Measurements from ENCODE around the gene PMFBP1. TPM values are rescaled to one million over a fixed set of nuclear protein-coding genes. Genes with fewer than 3 reads are reported as not detected.

Gene PMFBP1
- total and polyA plus RNA-seq, 5 experiments from 2014 or later = 0.13 to 2.0 (median 0.97) TPM; not detected in 1

GRCh38 chr16:72202014-72202413 is 30.1 kb upstream of the PMFBP1 start:
- DNase-seq (no peak), ATAC-seq (no peak)
- Mint-ChIP-seq H3K36me3 (no peaks in the 10 kb centered on the region), H3K27ac (no peak overlapping the region), H3K27me3 (peaks cover 0 to 10% (median 6%) of the 10 kb centered on the region in 5 donors), H3K4me1 (peaks cover 0 to 18% (median 5%) of the 10 kb centered on the region in 4 donors), H3K4me3 (no peak overlapping the region), H3K9me3 (no peaks in the 10 kb centered on the region)
- POLR2A ChIA-PET = no interaction called here

- POLR2A ChIA-PET = interaction anchor here (0.5 kb wide), 1 partner anchor 295 kb away, joined by 3 read pairs; no protein-coding TSS in a partner anchor
- H3K9me3 Mint-ChIP-seq = no peaks in the 10 kb centered on the region
Measured at GRCh38 chr16:72201387-72201786, 29.4 kb upstream of the PMFBP1 start.

GRCh38 chr16:72199761-72200337 is 27.9 kb upstream of the PMFBP1 start:
- no peaks in the 10 kb centered on the region for H3K36me3 Mint-ChIP-seq
- no peak overlapping the region for H3K4me3 Mint-ChIP-seq
- H3K9me3 Mint-ChIP-seq = no peaks in the 10 kb centered on the region
- POLR2A ChIA-PET = no interaction called here
- DNase-seq (no peak), ATAC-seq (no peak)
- peaks cover 0 to 18% (median 5%) of the 10 kb centered on the region in 4 donors for H3K4me1 Mint-ChIP-seq
- H3K27me3 Mint-ChIP-seq = peaks cover 0 to 7% (median under 1%) of the 10 kb centered on the region in 5 donors
- H3K27ac Mint-ChIP-seq = no peak overlapping the region

More at GRCh38 chr16:72201387-72201786, 29.4 kb upstream of the PMFBP1 start:
- peaks cover 0 to 18% (median 5%) of the 10 kb centered on the region in 4 donors for H3K4me1 Mint-ChIP-seq
- H3K4me3 Mint-ChIP-seq = no peak overlapping the region
- no peaks in the 10 kb centered on the region for H3K36me3 Mint-ChIP-seq
- ATAC-seq (no peak), DNase-seq (no peak)
- peaks cover 0 to 7% (median 5%) of the 10 kb centered on the region in 5 donors for H3K27me3 Mint-ChIP-seq
- no peak overlapping the region for H3K27ac Mint-ChIP-seq

- ATAC-seq (no peak), DNase-seq (no peak)
- Mint-ChIP-seq H3K36me3 (no peaks in the 10 kb centered on the region), H3K9me3 (no peaks in the 10 kb centered on the region), H3K4me3 (no peak overlapping the region), H3K27ac (no peak overlapping the region), H3K27me3 (peaks cover 0 to 3% (median 0%) of the 10 kb centered on the region in 5 donors), H3K4me1 (peaks cover 0 to 14% (median 4%) of the 10 kb centered on the region in 4 donors)
- POLR2A ChIA-PET = no interaction called here
Measured at GRCh38 chr16:72198771-72199201, 26.8 kb upstream of the PMFBP1 start.

- no peak for DNase-seq
- Mint-ChIP-seq H3K27ac (no peak overlapping the region), H3K27me3 (no peaks in the 10 kb centered on the region), H3K4me1 (peaks cover 0 to 8% (median 0%) of the 10 kb centered on the region in 4 donors), H3K36me3 (no peaks in the 10 kb centered on the region), H3K9me3 (no peaks in the 10 kb centered on the region), H3K4me3 (no peak overlapping the region)
- POLR2A ChIA-PET = no interaction called here
- no peak for ATAC-seq
Measured at GRCh38 chr16:72198021-72198711, 26.2 kb upstream of the PMFBP1 start.

- H3K4me1 Mint-ChIP-seq = peaks cover 0 to 3% (median 0%) of the 10 kb centered on the region in 4 donors
- H3K27me3 Mint-ChIP-seq = no peaks in the 10 kb centered on the region
- POLR2A ChIA-PET = no interaction called here
- H3K9me3 Mint-ChIP-seq = no peaks in the 10 kb centered on the region
- H3K27ac Mint-ChIP-seq = no peak overlapping the region
- H3K4me3 Mint-ChIP-seq = no peak overlapping the region
- no peaks in the 10 kb centered on the region for H3K36me3 Mint-ChIP-seq
- ATAC-seq = no peak
- no peak for DNase-seq
Measured at GRCh38 chr16:72197545-72197944, 25.6 kb upstream of the PMFBP1 start.

GRCh38 chr16:72195609-72196008 is 23.7 kb upstream of the PMFBP1 start:
- Mint-ChIP-seq H3K4me1 (no peaks in the 10 kb centered on the region), H3K4me3 (no peak overlapping the region), H3K27ac (no peak overlapping the region), H3K27me3 (no peaks in the 10 kb centered on the region), H3K9me3 (no peaks in the 10 kb centered on the region), H3K36me3 (no peaks in the 10 kb centered on the region)
- no peak for DNase-seq
- POLR2A ChIA-PET = no interaction called here
- ATAC-seq = no peak

GRCh38 chr16:72191551-72191950 is 19.6 kb upstream of the PMFBP1 start:
- DNase-seq (no peak), ATAC-seq (no peak)
- POLR2A ChIA-PET = no interaction called here
- no peak overlapping the region for H3K4me3 Mint-ChIP-seq
- no peaks in the 10 kb centered on the region for H3K27me3 Mint-ChIP-seq
- H3K9me3 Mint-ChIP-seq = no peaks in the 10 kb centered on the region
- H3K4me1 Mint-ChIP-seq = no peaks in the 10 kb centered on the region
- no peak overlapping the region for H3K27ac Mint-ChIP-seq
- no peaks in the 10 kb centered on the region for H3K36me3 Mint-ChIP-seq

GRCh38 chr16:72189865-72190371 is 18.0 kb upstream of the PMFBP1 start:
- H3K27ac Mint-ChIP-seq = no peak overlapping the region
- H3K4me1 Mint-ChIP-seq = no peaks in the 10 kb centered on the region
- no peaks in the 10 kb centered on the region for H3K36me3 Mint-ChIP-seq
- ATAC-seq = no peak
- DNase-seq = no peak
- H3K4me3 Mint-ChIP-seq = no peak overlapping the region
- H3K27me3 Mint-ChIP-seq = no peaks in the 10 kb centered on the region
- no peaks in the 10 kb centered on the region for H3K9me3 Mint-ChIP-seq
- POLR2A ChIA-PET = no interaction called here

- Mint-ChIP-seq H3K27ac (no peak overlapping the region), H3K9me3 (no peaks in the 10 kb centered on the region), H3K4me3 (no peak overlapping the region), H3K36me3 (no peaks in the 10 kb centered on the region), H3K4me1 (no peaks in the 10 kb centered on the region), H3K27me3 (no peaks in the 10 kb centered on the region)
- no peak for DNase-seq
- POLR2A ChIA-PET = no interaction called here
- ATAC-seq = no peak
Measured at GRCh38 chr16:72188541-72188940, 16.6 kb upstream of the PMFBP1 start.

- Mint-ChIP-seq H3K36me3 (no peaks in the 10 kb centered on the region), H3K4me3 (no peak overlapping the region), H3K4me1 (no peaks in the 10 kb centered on the region), H3K27ac (no peak overlapping the region), H3K9me3 (no peaks in the 10 kb centered on the region), H3K27me3 (no peaks in the 10 kb centered on the region)
- DNase-seq (no peak), ATAC-seq (no peak)
- POLR2A ChIA-PET = no interaction called here
Measured at GRCh38 chr16:72187551-72187950, 15.6 kb upstream of the PMFBP1 start.

- H3K36me3 Mint-ChIP-seq = no peaks in the 10 kb centered on the region
- H3K27me3 Mint-ChIP-seq = no peaks in the 10 kb centered on the region
- no peak overlapping the region for H3K4me3 Mint-ChIP-seq
- H3K4me1 Mint-ChIP-seq = no peaks in the 10 kb centered on the region
- no peak overlapping the region for H3K27ac Mint-ChIP-seq
- H3K9me3 Mint-ChIP-seq = no peaks in the 10 kb centered on the region
- no peak for ATAC-seq
- POLR2A ChIA-PET = interaction anchor here (0.7 kb wide), 1 partner anchor 117 kb away, joined by 4 read pairs; no protein-coding TSS in a partner anchor
- DNase-seq = no peak
Measured at GRCh38 chr16:72182976-72183375, 11.0 kb upstream of the PMFBP1 start.

GRCh38 chr16:72179204-72179970 is 7.4 kb upstream of the PMFBP1 start:
- no peak for DNase-seq
- POLR2A ChIA-PET = no interaction called here
- H3K27ac Mint-ChIP-seq = no peak overlapping the region
- H3K4me3 Mint-ChIP-seq = no peak overlapping the region
- H3K27me3 Mint-ChIP-seq = peaks cover 0 to 5% (median 0%) of the 10 kb centered on the region in 5 donors
- H3K4me1 Mint-ChIP-seq = no peaks in the 10 kb centered on the region
- H3K9me3 Mint-ChIP-seq = peaks cover 0 to 3% (median 0%) of the 10 kb centered on the region in 9 donors
- H3K36me3 Mint-ChIP-seq = peaks cover 0 to 7% (median 0%) of the 10 kb centered on the region in 3 donors
- no peak for ATAC-seq

Measured in naive thymus-derived CD8-positive, alpha-beta T cell (primary cell).